ENCODE results near the gene PTER. TPM values are rescaled to one million over a fixed set of nuclear protein-coding genes. Genes with fewer than 3 reads are reported as not detected.

The PTER gene
- total and polyA plus RNA-seq, 2 experiments from 2014 or later = 8.6 to 21.6 TPM

- no peak overlapping the region for H3K4me2 ChIP-seq
- H3K4me3 ChIP-seq = no peak overlapping the region
- H4K20me1 ChIP-seq (ENCODE audit: insufficient read depth, poor library complexity, severe bottlenecking) = no peaks in the 10 kb centered on the region
- no peaks in the 10 kb centered on the region for H3K79me2 ChIP-seq
- H3K9me3 ChIP-seq (ENCODE audit: low read depth) = no peaks in the 10 kb centered on the region
- TF ChIP-seq, protein P1, sequence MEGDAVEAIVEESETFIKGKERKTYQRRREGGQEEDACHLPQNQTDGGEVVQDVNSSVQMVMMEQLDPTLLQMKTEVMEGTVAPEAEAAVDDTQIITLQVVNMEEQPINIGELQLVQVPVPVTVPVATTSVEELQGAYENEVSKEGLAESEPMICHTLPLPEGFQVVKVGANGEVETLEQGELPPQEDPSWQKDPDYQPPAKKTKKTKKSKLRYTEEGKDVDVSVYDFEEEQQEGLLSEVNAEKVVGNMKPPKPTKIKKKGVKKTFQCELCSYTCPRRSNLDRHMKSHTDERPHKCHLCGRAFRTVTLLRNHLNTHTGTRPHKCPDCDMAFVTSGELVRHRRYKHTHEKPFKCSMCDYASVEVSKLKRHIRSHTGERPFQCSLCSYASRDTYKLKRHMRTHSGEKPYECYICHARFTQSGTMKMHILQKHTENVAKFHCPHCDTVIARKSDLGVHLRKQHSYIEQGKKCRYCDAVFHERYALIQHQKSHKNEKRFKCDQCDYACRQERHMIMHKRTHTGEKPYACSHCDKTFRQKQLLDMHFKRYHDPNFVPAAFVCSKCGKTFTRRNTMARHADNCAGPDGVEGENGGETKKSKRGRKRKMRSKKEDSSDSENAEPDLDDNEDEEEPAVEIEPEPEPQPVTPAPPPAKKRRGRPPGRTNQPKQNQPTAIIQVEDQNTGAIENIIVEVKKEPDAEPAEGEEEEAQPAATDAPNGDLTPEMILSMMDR (IDR thresholded peaks at IDR 0.05; ENCODE audit: poor library complexity) = no peak
- no peak for TF ChIP-seq EZH2phosphoT487 (IDR thresholded peaks at IDR 0.05; ENCODE audit: low read depth, severe bottlenecking, unreplicated experiment)
- no peak for TF ChIP-seq EZH2 (IDR thresholded peaks at IDR 0.05; ENCODE audit: borderline replicate concordance)
- no peaks in the 10 kb centered on the region for H3K4me1 ChIP-seq (ENCODE audit: insufficient read depth)
- no peak for DNase-seq (ENCODE audit: low spot score)
- no peaks in the 10 kb centered on the region for H3K9me2 ChIP-seq (replicated peaks; ENCODE audit: insufficient read depth)
- no peak overlapping the region for H2AFZ ChIP-seq
- 91% methylated on average over 3 of the region's 3 CpGs for WGBS (ENCODE audit: low lambda C conversion rate, missing lambda C conversion rate)
- no peaks in the 10 kb centered on the region for H3K36me3 ChIP-seq (replicated peaks; ENCODE audit: insufficient read depth, low read depth)
- H3K27me3 ChIP-seq = no peaks in the 10 kb centered on the region
- no peak overlapping the region for H3K27ac ChIP-seq
Observed at GRCh38 chr10:16425449-16425848, 11.4 kb upstream of the PTER start.

DNA sequence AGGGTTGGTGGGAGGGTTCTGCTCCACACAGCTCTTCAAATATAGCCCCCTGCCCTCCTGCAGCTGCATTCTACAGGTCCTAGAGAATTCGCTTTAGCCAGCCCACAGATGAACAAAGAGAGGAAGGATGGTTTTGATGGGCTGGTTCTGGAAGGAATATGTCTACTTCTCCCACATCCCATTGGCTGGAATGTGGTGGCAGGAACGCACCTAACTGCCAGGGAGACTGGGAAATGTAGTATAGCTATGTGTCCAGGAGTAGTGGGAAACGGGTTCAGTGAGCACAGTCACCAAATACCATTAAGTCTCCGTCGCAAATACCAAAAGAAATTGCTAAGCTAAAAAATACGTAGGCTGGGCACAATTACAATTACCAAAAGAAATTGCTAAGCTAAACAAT is 7.3 kb upstream of the PTER start:
- Histone ChIP-seq H2AFZ (no peak overlapping the region), H3K9me2 (replicated peaks; ENCODE audit: insufficient read depth) (no peaks in the 10 kb centered on the region), H3K36me3 (replicated peaks; ENCODE audit: insufficient read depth, low read depth) (no peaks in the 10 kb centered on the region), H3K27me3 (no peaks in the 10 kb centered on the region), H3K79me2 (no peaks in the 10 kb centered on the region), H3K9me3 (ENCODE audit: low read depth) (no peaks in the 10 kb centered on the region), H4K20me1 (ENCODE audit: insufficient read depth, poor library complexity, severe bottlenecking) (no peaks in the 10 kb centered on the region), H3K4me1 (ENCODE audit: insufficient read depth) (no peaks in the 10 kb centered on the region), H3K4me3 (no peak overlapping the region), H3K4me2 (no peak overlapping the region), H3K27ac (no peak overlapping the region)
- no peak for DNase-seq (ENCODE audit: low spot score)
- TF ChIP-seq EZH2phosphoT487 (IDR thresholded peaks at IDR 0.05; ENCODE audit: low read depth, severe bottlenecking, unreplicated experiment) (no peak), EZH2 (IDR thresholded peaks at IDR 0.05; ENCODE audit: borderline replicate concordance) (no peak)
- TF ChIP-seq, protein P1 (IDR thresholded peaks at IDR 0.05; ENCODE audit: poor library complexity) = no peak
- WGBS (ENCODE audit: low lambda C conversion rate, missing lambda C conversion rate) = 86% methylated on average over 6 of the region's 6 CpGs

- DNase-seq (ENCODE audit: low spot score) = peak; percentile 20
Observed at GRCh38 chr10:16436367-16436757, 448 bp upstream of the PTER start.

More at GRCh38 chr10:16436367-16436757, 448 bp upstream of the PTER start:
- H3K27me3 ChIP-seq = no peaks in the 10 kb centered on the region
- peak overlapping the region; percentile 25 for H3K4me3 ChIP-seq
- 6% methylated on average over 9 of the region's 9 CpGs for WGBS (ENCODE audit: low lambda C conversion rate, missing lambda C conversion rate)
- H3K27ac ChIP-seq = peak overlapping the region; percentile 3
- peak overlapping the region; percentile 79 for H3K4me2 ChIP-seq
- peaks cover 8% of the 10 kb centered on the region for H3K79me2 ChIP-seq
- no peaks in the 10 kb centered on the region for H3K36me3 ChIP-seq (replicated peaks; ENCODE audit: insufficient read depth, low read depth)
- TF ChIP-seq EZH2 (IDR thresholded peaks at IDR 0.05; ENCODE audit: borderline replicate concordance) (no peak), EZH2phosphoT487 (IDR thresholded peaks at IDR 0.05; ENCODE audit: low read depth, severe bottlenecking, unreplicated experiment) (no peak)
- TF ChIP-seq, protein P1 (IDR thresholded peaks at IDR 0.05; ENCODE audit: poor library complexity) = no peak
- no peaks in the 10 kb centered on the region for H3K9me3 ChIP-seq (ENCODE audit: low read depth)
- no peaks in the 10 kb centered on the region for H3K9me2 ChIP-seq (replicated peaks; ENCODE audit: insufficient read depth)
- peaks cover 21% of the 10 kb centered on the region for H3K4me1 ChIP-seq (ENCODE audit: insufficient read depth)
- H4K20me1 ChIP-seq (ENCODE audit: insufficient read depth, poor library complexity, severe bottlenecking) = no peaks in the 10 kb centered on the region
- peak overlapping the region; percentile 63 for H2AFZ ChIP-seq

Data from hepatocyte (in vitro differentiated cells).